HG03095 (cell line): Measurements from ENCODE around the gene CCM2.

ENCODE experiments used
- ATAC-seq: cut with Tn5 transposase; IDR thresholded peaks from one replicate; pipeline ENCODE4 v1.9.1; 2021; ENCODE audit warnings: moderate library complexity; ENCODE audit not compliant: unreplicated experiment

Gene CCM2

DNA sequence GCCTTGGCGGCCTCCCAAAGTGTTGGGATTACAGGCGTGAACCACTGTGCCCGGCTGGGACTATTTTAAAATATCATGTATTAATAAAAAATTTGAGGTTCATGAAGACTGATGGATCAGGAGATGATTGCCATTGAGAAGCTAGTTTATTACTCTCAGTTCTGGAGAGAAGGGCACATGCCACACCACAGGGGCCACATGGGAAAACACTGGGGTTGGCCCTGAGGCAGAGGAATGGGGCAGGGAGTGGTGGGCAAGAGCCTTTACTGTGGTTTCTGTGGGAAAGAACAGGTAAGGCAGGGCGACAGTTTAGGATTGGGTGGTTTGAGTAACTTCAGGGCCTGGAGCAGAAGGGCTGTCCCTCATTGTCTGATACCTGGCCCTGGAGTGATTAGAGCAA, 118.3 kb downstream of the CCM2 start:
- no peak for ATAC-seq

DNA sequence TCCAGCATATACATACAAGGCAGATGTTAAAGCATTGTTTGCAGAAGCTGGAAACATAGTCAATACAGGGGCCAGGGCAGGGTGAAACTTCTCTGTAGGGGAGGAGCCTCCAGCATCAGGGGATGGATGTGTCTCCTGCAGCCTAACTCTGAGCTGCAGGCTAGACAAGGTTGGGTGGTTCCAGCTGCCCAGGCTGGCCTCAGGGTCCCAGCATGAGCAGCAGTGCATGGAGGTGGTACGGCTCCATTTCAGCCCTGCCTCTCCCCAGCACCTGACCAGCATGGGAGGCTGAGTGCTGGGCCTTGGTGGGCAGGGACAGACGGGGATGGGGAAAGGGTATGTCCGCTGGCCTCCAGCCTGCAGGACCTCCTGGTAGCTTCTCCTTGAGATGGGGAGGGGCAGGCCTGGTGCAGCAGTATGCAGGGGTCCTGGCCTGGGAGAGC, 118.9 kb downstream of the CCM2 start:
- no peak for ATAC-seq

DNA sequence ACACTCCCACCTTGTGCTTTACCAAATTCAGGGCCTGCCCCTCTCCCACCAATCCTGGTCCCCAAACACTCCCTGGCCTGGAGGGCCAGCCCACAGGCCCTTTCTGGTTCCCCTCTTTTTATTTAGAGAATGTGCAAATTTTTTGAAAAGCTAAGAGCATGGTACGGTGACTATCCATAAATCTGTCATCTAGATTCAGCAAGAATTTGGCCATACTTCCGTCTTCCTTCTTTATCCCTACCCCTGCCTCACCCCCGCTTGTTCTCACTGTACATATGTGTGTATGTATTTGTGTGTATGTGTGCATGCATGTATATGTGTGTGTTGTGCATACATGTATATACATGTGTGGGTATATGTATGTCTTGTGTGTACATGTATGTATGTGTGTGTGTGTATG, 119.5 kb downstream of the CCM2 start:
- ATAC-seq: no peak

GRCh38 chr7:45122975-45123860, 123.2 kb downstream of the CCM2 start:
- no peak for ATAC-seq

DNA sequence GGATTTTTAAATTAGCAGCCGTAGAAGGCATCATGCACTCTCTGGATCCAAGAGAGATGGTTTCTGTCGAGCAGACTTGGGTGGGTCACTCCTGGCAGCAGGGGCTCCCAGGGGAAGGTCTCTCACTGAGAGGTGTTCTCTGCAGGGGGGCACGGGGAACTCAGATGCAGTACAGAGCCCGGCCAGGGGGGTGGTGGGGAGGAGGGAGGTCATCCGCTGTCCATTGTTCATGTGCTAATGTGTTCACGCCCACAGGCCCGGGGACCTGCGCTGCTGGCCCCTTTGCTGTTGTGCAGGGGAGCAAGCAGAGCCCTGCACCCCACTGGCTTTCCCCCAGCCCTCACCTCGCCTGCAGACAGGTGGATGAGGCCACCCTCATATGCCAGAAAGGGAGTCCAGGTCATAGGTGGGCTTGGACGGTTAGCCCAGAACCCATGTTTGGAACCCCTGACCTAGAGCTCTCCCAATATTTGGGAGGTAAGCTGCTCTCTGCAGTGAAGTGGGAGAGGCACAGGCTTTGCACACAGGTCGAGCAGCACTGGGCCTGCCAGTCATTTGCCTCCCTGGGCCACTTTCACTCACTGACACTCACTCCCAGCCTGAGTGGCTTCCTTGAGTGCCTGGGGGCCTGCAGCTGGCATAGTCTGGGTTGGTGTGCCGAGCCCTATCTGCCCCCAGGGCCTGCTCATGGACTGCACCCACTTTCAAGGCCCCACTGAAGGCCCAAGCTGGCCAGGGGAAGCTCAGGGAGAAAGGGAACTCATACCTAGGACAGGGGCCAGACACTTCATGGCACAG, 124.1 kb downstream of the CCM2 start:
- ATAC-seq: no peak

DNA sequence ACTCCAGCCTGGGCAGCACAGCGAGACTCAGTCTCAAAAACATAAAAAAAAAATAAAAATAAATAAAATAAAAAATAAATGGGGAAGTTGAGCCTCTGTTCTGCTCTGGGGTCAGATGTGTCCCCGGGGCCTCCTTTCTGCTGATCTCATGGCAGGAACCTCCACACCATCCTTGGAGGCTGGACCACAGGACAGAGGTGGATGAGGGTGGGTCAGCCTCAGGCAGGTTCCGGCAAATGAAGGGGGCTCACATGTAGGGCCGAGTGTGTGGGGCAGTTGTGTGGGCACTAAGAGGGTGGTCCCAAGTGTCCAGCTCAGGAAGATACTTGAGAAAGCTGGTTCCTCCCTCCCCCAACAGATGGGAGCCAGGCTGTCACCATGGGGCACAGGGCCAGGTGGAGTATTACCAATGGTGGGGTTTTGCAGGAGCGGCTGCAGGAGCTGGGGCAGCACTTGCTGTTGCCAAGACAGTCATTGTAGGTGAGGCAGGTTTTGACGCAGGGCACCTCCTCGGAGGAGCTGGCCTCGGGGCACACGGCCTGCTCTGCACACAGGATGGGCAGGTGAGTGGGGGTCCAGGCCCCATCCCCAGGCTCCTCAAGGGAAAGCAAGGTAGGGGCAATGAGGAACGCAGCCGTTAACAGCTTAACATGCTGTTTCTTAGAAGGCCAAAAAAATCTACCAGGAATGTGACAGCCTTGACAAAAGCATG, 125.3 kb downstream of the CCM2 start:
- no peak for ATAC-seq
